CD4-positive, alpha-beta T cell treated with Interleukin-1 beta for 1 hour (primary cell): ENCODE measurements around the gene ASPM.

Experiments
- DNase-seq, 2 donors: peaks; one replicate each; pipeline ENCODE4 v3.0.0-alpha.2; 2020 to 2022

The ASPM gene

GRCh38 chr1:197146101-197147095 is at the start of gene ASPM:
ASPM (minus strand) TSS chr1:197146669; CDS start chr1:197146437, 232 bp downstream.
- peak; percentile 95 to 96 for DNase-seq

- no peak for DNase-seq
Observed at GRCh38 chr1:197195100-197195499, 48.6 kb upstream of the ASPM start.

GRCh38 chr1:197184190-197184589 is 37.7 kb upstream of the ASPM start:
- DNase-seq, result no peak

GRCh38 chr1:197183195-197183748 is 36.8 kb upstream of the ASPM start:
- DNase-seq, result no peak

- no peak for DNase-seq
Observed at GRCh38 chr1:197182716-197183115, 36.2 kb upstream of the ASPM start.

GRCh38 chr1:197181982-197182381 is 35.5 kb upstream of the ASPM start:
- no peak for DNase-seq

- peak in 1 of 2 donors; percentile 43 for DNase-seq
Observed at GRCh38 chr1:197180252-197180878, 33.9 kb upstream of the ASPM start.

GRCh38 chr1:197178998-197179397 is 32.5 kb upstream of the ASPM start:
- no peak for DNase-seq

- no peak for DNase-seq
Observed at GRCh38 chr1:197174818-197175217, 28.3 kb upstream of the ASPM start.

GRCh38 chr1:197173571-197174507 is 27.4 kb upstream of the ASPM start:
- no peak for DNase-seq

GRCh38 chr1:197171531-197171930 is 25.1 kb upstream of the ASPM start:
- DNase-seq, result no peak

- no peak for DNase-seq
Observed at GRCh38 chr1:197170538-197170937, 24.1 kb upstream of the ASPM start.

GRCh38 chr1:197159461-197159860 is 13.0 kb upstream of the ASPM start:
- no peak for DNase-seq

- no peak for DNase-seq
Observed at GRCh38 chr1:197156692-197157091, 10.2 kb upstream of the ASPM start.

- no peak for DNase-seq
Observed at GRCh38 chr1:197152662-197153061, 6.2 kb upstream of the ASPM start.

GRCh38 chr1:197151185-197151584 is 4.7 kb upstream of the ASPM start:
- no peak for DNase-seq

- no peak for DNase-seq
Observed at GRCh38 chr1:197150336-197151005, 4.0 kb upstream of the ASPM start.

- no peak for DNase-seq
Observed at GRCh38 chr1:197149340-197149739, 2.9 kb upstream of the ASPM start.

- no peak for DNase-seq
Observed at GRCh38 chr1:197145446-197146024, 934 bp downstream of the ASPM start.

- peak in 1 of 2 donors; percentile 29 for DNase-seq
Observed at GRCh38 chr1:197144570-197145325, 1.7 kb downstream of the ASPM start.

- DNase-seq, result no peak
Observed at GRCh38 chr1:197143276-197143675, 3.2 kb downstream of the ASPM start.
